Adrenal gland (tissue), 12 donors: ENCODE results near the gene SNX9. TPM values are rescaled to one million over a fixed set of nuclear protein-coding genes. Genes with fewer than 3 reads are reported as not detected.
"Not testable (repeated sequence)": the region's sequence is repeated elsewhere in the genome, so short reads cannot be mapped to it uniquely, and the experiment has no call there.

Experiments
- DNase-seq, 7 donors: peaks; one replicate each; pipeline ENCODE4 v3.0.0-alpha.2; 2019 to 2020
- H3K27ac ChIP-seq, 5 donors: fragments of 200-600 bp; sonication (generic) in 4 of 5; 1 replicate in 3 of 5; 2 replicates in 2 of 5; pipeline versions ENCODE4 v1.5.1 to v1.8.0; 2016 to 2020; ENCODE audit warnings: mild to moderate bottlenecking in 1 of 5
- H3K27me3 ChIP-seq: fragments of 200-600 bp; 2 replicates; pipeline ENCODE4 v1.8.0; 2021
- H3K36me3 ChIP-seq, 2 donors: fragments of 200-600 bp; replicated peaks in 1 of 2; 1 replicate in 1 of 2; 2 replicates in 1 of 2; pipeline versions ENCODE4 v1.5.1 to v1.8.0; 2018 to 2022
- H3K4me1 ChIP-seq, 2 donors: fragments of 200-600 bp; replicated peaks in 1 of 2; 1 replicate in 1 of 2; 2 replicates in 1 of 2; pipeline versions ENCODE4 v1.5.1 to v1.8.0; 2018 to 2021
- H3K4me3 ChIP-seq, 4 donors: fragments of 200-600 bp; sonication (generic) in 3 of 4; one replicate each; pipeline ENCODE4 v1.5.1; 2016 to 2018
- H3K9me3 ChIP-seq, 3 donors: fragments of 200-600 bp; sonication (generic) in 1 of 3; replicated peaks in 1 of 3; 1 replicate in 2 of 3; 2 replicates in 1 of 3; pipeline versions ENCODE4 v1.5.1 to v1.8.0; 2016 to 2021
- CTCF ChIP-seq, 6 experiments: fragments of 450-650 bp in 4 of 6; fragments of 200-600 bp in 2 of 6; sonication (generic) in 1 of 6; IDR thresholded peaks; 1 replicate in 5 of 6; 2 replicates in 1 of 6; pipeline versions ENCODE4 v1.5.1 to v1.8.0; 2016 to 2021; ENCODE audit warnings: antibody characterized with exemption in 6 of 6, mild to moderate bottlenecking in 2 of 6, moderate library complexity in 1 of 6
- POLR2A ChIP-seq, 2 donors: fragments of 450-650 bp; IDR thresholded peaks; one replicate each; pipeline ENCODE4 v1.6.1; 2017; ENCODE audit warnings: antibody characterized with exemption in 2 of 2, mild to moderate bottlenecking in 2 of 2, moderate library complexity in 1 of 2
- WGBS, 4 donors: extraction: QIAGEN DNeasy Blood & Tissue Kit in 2 of 4; methylation state at CpG; one replicate each; pipeline versions ENCODE4 v1.1.5 to v1.1.7; 2013 to 2017; 5-methylcytosine and 5-hydroxymethylcytosine counted together
- intact Hi-C, 2 donors: fragments of 100-400 bp; cut with DNase I; formaldehyde crosslinking; loops; one replicate each; pipeline versions ENCODE4 v1.14.1 to v1.15.0; 2022 to 2023
- polyA plus RNA-seq, 3 donors: library from polyadenylated mRNA; stranded (reverse); fragments of 200-250 nt in 2 of 3; fragments of 350-450 nt in 1 of 3; fragmentation: Illumina TruSeq in 1 of 3; extraction: RNeasy Lipid Tissue Mini Kit (QIAGEN cat#74804) in 1 of 3; gene quantifications; one replicate each; pipeline ENCODE4 v1.2.3, GENCODE V29; 2013 to 2014
- total RNA-seq, 9 donors: library from RNA; depleted of rRNA in 4 of 9; stranded (reverse); fragments of >200 nt in 4 of 9; fragments of 120-200 nt in 1 of 9; fragmentation: NEBNext Ultra II Directional in 1 of 9; extraction: Animal tissue kit (Norgen Biotek cat#: 25700) in 1 of 9; gene quantifications; one replicate each; pipeline versions ENCODE4 v1.1.0 to v1.2.4, GENCODE V29; 2013 to 2023
- donor health status: healthy with polysubstance abuse.
- donor health status: Bipolar disorder and iron deficiency.
- donor health status: DM: yes; HTN: yes; CAD: no.
- donor health status: DM: no; HTN: no; CAD: no.
- donor health status: DM: no; HTN: no; CAD: no.
- donor health status: DM: yes; HTN: yes; CAD: no.

Gene SNX9
- total and polyA plus RNA-seq, 12 donors, result 27.7 to 59.6 (median 50.4) TPM

DNA sequence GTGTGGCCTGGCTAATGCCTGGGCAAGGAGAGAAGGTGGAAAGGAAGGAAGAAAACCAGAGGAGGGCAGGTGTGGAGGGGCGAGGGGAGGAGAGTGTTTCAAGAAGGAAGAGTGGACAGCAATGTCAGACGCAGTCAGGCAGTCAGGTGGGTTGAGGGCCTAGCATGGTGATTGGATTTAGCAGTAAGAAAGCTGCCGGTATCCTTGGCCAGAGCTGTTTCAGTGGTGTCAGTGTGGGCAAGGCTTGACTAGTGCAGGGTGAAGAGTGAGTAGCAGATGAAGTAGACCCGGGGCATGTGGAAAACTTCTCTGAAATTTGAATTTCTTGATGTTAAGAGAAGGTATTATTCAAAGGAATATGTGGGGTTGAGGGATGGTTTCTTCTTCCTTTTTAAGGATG lies 27.0 kb downstream of the SNX9 start:
- intact Hi-C loops, result no loop called here
- H3K27me3 ChIP-seq, result no peaks in the 10 kb centered on the region
- H3K36me3 ChIP-seq, result no peaks in the 10 kb centered on the region
- no peak overlapping the region for H3K27ac ChIP-seq
- TF ChIP-seq POLR2A (IDR thresholded peaks at IDR 0.05) (no peak), CTCF (IDR thresholded peaks at IDR 0.05) (no peak)
- H3K4me3 ChIP-seq, result no peak overlapping the region
- 86 to 92% (median 90%) methylated on average over 4 of the region's 4 CpGs for WGBS, 4 donors
- peaks cover 13 to 33% of the 10 kb centered on the region in 2 donors for H3K4me1 ChIP-seq
- DNase-seq, result no peak
- peaks cover 0 to 10% (median 0%) of the 10 kb centered on the region in 3 donors for H3K9me3 ChIP-seq

DNA sequence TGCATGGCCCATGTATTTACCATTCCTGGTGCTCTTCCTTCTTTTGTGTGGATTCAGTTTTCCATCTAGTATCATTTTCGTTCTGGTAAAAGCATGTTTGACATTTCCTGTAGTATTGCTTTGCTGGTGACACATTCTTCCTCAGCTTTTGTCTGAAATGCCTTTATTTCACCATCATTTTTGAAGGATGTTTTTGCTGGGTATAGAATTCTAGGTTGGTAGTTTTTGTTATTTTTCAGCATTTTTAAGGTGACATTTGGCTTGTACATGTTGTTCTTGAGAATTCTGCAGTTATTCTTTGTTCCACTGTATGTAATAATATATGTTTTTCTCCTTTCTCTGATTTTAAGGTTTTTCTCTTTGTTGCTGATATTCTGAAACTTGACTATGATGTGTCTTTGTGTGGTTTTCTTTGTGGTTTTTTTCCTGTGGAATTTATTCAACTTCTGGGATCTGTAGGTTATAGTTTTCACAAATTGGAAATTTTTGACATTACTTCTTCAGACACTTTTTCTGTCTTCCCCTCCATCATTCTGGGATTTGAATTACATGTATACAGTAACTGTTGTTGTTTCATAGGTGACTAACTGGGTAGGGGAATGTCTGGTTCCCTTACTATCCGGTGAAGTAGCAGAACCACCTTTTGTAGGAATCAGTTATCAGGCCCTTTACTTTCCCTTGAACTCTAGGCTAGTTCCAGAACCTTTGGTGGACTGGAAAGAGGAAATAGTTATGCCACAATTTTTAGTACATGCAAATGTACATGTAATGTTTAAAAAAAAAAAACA lies 30.2 kb downstream of the SNX9 start:
- 82 to 90% (median 87%) methylated on average over 2 of the region's 2 CpGs for WGBS, 4 donors

GRCh38 chr6:157853902-157854502 lies 31.0 kb downstream of the SNX9 start:
- TF ChIP-seq POLR2A (IDR thresholded peaks at IDR 0.05) (no peak), CTCF (IDR thresholded peaks at IDR 0.05) (no peak)
- no peaks in the 10 kb centered on the region for H3K27me3 ChIP-seq
- no peaks in the 10 kb centered on the region for H3K36me3 ChIP-seq
- no peak overlapping the region for H3K27ac ChIP-seq
- WGBS, 4 donors, result 76 to 89% (median 77%) methylated on average over 1 of the region's 1 CpG
- H3K4me1 ChIP-seq, result peaks cover 0 to 6% of the 10 kb centered on the region in 2 donors
- no peak for DNase-seq
- H3K4me3 ChIP-seq, result no peak overlapping the region
- H3K9me3 ChIP-seq, result peaks cover 0 to 10% (median 0%) of the 10 kb centered on the region in 3 donors
- intact Hi-C loops, result no loop called here

More for the DNA sequence above, 30.2 kb downstream of the SNX9 start:
- H3K27ac ChIP-seq, result no peak overlapping the region
- no peaks in the 10 kb centered on the region for H3K27me3 ChIP-seq
- H3K9me3 ChIP-seq, result peaks cover 0 to 10% (median 0%) of the 10 kb centered on the region in 3 donors
- DNase-seq, result no peak
- no peak overlapping the region for H3K4me3 ChIP-seq
- H3K4me1 ChIP-seq, result peaks cover 0 to 6% of the 10 kb centered on the region in 2 donors
- TF ChIP-seq POLR2A (IDR thresholded peaks at IDR 0.05) (no peak), CTCF (IDR thresholded peaks at IDR 0.05) (no peak)
- H3K36me3 ChIP-seq, result no peaks in the 10 kb centered on the region
- intact Hi-C loops, result no loop called here

GRCh38 chr6:157855325-157855724 lies 32.3 kb downstream of the SNX9 start:
- 94 to 95% (median 94%) methylated on average over 5 of the region's 5 CpGs for WGBS, 4 donors
- no peak for TF ChIP-seq CTCF (IDR thresholded peaks at IDR 0.05)
- no peak for TF ChIP-seq POLR2A (IDR thresholded peaks at IDR 0.05)
- Histone ChIP-seq H3K9me3 (peaks cover 0 to 10% (median 0%) of the 10 kb centered on the region in 3 donors), H3K4me1 (peaks cover 4 to 16% of the 10 kb centered on the region in 2 donors), H3K4me3 (no peak overlapping the region), H3K27ac (no peak overlapping the region), H3K27me3 (no peaks in the 10 kb centered on the region), H3K36me3 (no peaks in the 10 kb centered on the region)
- intact Hi-C loops, result no loop called here
- no peak for DNase-seq

DNA sequence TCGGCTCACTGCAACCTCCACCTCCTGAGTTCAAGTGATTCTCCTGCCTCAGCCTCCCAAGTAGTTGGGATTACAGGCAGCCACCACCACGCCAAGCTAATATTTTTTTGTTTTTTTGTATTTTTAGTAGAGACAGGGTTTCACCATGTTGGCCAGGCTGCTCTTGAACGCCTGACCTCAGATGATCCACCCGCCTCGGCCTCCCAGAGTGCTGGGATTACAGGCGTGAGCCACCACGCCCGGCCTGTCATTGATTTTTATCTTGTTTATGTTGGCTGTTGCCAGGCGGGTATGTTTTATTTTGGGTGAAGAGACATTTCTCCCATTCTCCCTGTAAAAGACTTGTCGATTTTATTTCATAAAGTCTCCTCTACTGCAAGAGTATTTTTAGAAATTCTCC lies 32.8 kb downstream of the SNX9 start:
- H3K9me3 ChIP-seq, DNase-seq, intact Hi-C loops, H3K4me3 ChIP-seq, H3K27ac ChIP-seq, H3K36me3 ChIP-seq, H3K27me3 ChIP-seq: not testable (repeated sequence)
- WGBS, 4 donors, result 85 to 89% (median 88%) methylated on average over 10 of the region's 10 CpGs
- peaks cover 9 to 17% of the 10 kb centered on the region in 2 donors for H3K4me1 ChIP-seq

- H3K9me3 ChIP-seq, H3K27ac ChIP-seq, intact Hi-C loops, H3K36me3 ChIP-seq, DNase-seq, H3K27me3 ChIP-seq, H3K4me3 ChIP-seq: not testable (repeated sequence)
- peaks cover 21 to 42% of the 10 kb centered on the region in 2 donors for H3K4me1 ChIP-seq
- WGBS, 4 donors, result 50 to 92% (median 70%) methylated on average over 1 of the region's 1 CpG
Measured at GRCh38 chr6:157858664-157859063, 35.6 kb downstream of the SNX9 start.
